DMS53 treated with DMSO at 0.1 percent for 48 hours (cell line): Measurements from ENCODE around the gene PHKA2.
A peak's percentile ranks its signal among the peaks of the same experiment; 100 is the strongest.

ENCODE experiments used
- DNase-seq: peaks from one replicate; lab custom pipeline; 2025; ENCODE audit not compliant: unreplicated experiment; lab: John Stamatoyannopoulos, UW

Gene PHKA2

GRCh38 chrX:18933617-18934016 lies 50.3 kb downstream of the PHKA2 start:
- DNase-seq = no peak

- DNase-seq = peak; percentile 8
These were observed 51.9 kb downstream of the PHKA2 start for GRCh38 chrX:18931972-18932371.

GRCh38 chrX:18929775-18930174 lies 54.1 kb downstream of the PHKA2 start:
- no peak for DNase-seq

GRCh38 chrX:18927558-18927957 lies 56.4 kb downstream of the PHKA2 start:
- peak; percentile 79 for DNase-seq

- DNase-seq = no peak
These were observed 59.3 kb downstream of the PHKA2 start for GRCh38 chrX:18924507-18925088.

- DNase-seq = no peak
These were observed 63.3 kb downstream of the PHKA2 start for GRCh38 chrX:18920566-18920965.

GRCh38 chrX:18920079-18920478 lies 63.8 kb downstream of the PHKA2 start:
- no peak for DNase-seq

GRCh38 chrX:18917831-18918230 lies 66.1 kb downstream of the PHKA2 start:
- DNase-seq = no peak

GRCh38 chrX:18906286-18906685 lies 77.6 kb downstream of the PHKA2 start:
- no peak for DNase-seq

- DNase-seq = no peak
These were observed 83.4 kb downstream of the PHKA2 start for GRCh38 chrX:18900401-18900976.

GRCh38 chrX:18899796-18900380 lies 84.0 kb downstream of the PHKA2 start:
- no peak for DNase-seq

GRCh38 chrX:18898492-18898891 lies 85.4 kb downstream of the PHKA2 start:
- DNase-seq = no peak

GRCh38 chrX:18898091-18898490 lies 85.8 kb downstream of the PHKA2 start:
- DNase-seq = no peak

- DNase-seq = no peak
These were observed 86.3 kb downstream of the PHKA2 start for GRCh38 chrX:18897611-18898010.

- DNase-seq = no peak
These were observed 87.0 kb downstream of the PHKA2 start for GRCh38 chrX:18896680-18897544.

- no peak for DNase-seq
These were observed 88.5 kb downstream of the PHKA2 start for GRCh38 chrX:18895189-18895951.

GRCh38 chrX:18894156-18894555 lies 89.8 kb downstream of the PHKA2 start:
- DNase-seq = no peak

- no peak for DNase-seq
These were observed 90.4 kb downstream of the PHKA2 start for GRCh38 chrX:18893536-18893935.

GRCh38 chrX:18892899-18893298 lies 91.0 kb downstream of the PHKA2 start:
- DNase-seq = no peak

- no peak for DNase-seq
These were observed 92.4 kb downstream of the PHKA2 start for GRCh38 chrX:18891548-18891945.
